AG10803 (cell line): ENCODE measurements around the gene KLHL26.

Experiments
- DNase-seq: peaks from one replicate; pipeline ENCODE4 v3.0.0; 2010; ENCODE audit warnings: low read depth
- H3K4me3 ChIP-seq: 2 replicates; pipeline ENCODE4 v1.5.1; 2011; ENCODE audit warnings: mild to moderate bottlenecking, low read length, control low read depth
- TF ChIP-seq, protein P1 (sequence below): conservative IDR thresholded peaks from 2 replicates; pipeline ENCODE4 v1.5.1; 2011; ENCODE audit warnings: mild to moderate bottlenecking, low read length, control low read depth, inconsistent platforms

KLHL26 gene

DNA sequence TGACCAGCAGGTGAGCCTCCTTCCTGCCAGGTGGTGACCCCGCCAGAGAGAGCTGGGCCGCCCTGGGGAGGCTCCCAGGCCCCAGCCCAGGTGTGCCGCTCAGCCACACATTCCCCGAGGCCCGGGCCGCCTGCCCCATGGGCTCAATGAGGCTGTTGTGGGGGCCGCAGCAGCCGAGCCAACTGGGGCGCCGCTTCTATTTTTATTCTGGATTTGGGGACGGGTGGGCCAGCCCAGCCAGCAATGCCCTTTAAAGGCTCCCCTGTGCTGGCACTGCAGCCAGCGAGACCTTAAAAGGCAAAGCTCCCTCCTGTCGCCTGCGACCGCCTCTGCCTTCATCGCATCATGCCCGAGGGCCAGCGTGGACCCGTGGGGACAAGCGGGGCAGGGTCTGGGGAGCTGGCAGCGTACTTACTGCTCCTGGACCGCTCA lies 29.0 kb downstream of the KLHL26 start:
- no peak overlapping the region for H3K4me3 ChIP-seq
- DNase-seq: no peak
- TF ChIP-seq, protein P1, sequence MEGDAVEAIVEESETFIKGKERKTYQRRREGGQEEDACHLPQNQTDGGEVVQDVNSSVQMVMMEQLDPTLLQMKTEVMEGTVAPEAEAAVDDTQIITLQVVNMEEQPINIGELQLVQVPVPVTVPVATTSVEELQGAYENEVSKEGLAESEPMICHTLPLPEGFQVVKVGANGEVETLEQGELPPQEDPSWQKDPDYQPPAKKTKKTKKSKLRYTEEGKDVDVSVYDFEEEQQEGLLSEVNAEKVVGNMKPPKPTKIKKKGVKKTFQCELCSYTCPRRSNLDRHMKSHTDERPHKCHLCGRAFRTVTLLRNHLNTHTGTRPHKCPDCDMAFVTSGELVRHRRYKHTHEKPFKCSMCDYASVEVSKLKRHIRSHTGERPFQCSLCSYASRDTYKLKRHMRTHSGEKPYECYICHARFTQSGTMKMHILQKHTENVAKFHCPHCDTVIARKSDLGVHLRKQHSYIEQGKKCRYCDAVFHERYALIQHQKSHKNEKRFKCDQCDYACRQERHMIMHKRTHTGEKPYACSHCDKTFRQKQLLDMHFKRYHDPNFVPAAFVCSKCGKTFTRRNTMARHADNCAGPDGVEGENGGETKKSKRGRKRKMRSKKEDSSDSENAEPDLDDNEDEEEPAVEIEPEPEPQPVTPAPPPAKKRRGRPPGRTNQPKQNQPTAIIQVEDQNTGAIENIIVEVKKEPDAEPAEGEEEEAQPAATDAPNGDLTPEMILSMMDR: no peak

GRCh38 chr19:18666317-18666716 lies 29.5 kb downstream of the KLHL26 start:
- TF ChIP-seq, protein P1: no peak
- no peak overlapping the region for H3K4me3 ChIP-seq
- DNase-seq: no peak

- H3K4me3 ChIP-seq: no peak overlapping the region
- DNase-seq: no peak
- TF ChIP-seq, protein P1: no peak
Observed at GRCh38 chr19:18666784-18667183, 30.0 kb downstream of the KLHL26 start.

- H3K4me3 ChIP-seq: no peak overlapping the region
- TF ChIP-seq, protein P1: no peak
- DNase-seq: no peak
Observed at GRCh38 chr19:18667531-18668251, 30.9 kb downstream of the KLHL26 start.

- no peak overlapping the region for H3K4me3 ChIP-seq
- TF ChIP-seq, protein P1: no peak
- no peak for DNase-seq
Observed at GRCh38 chr19:18668252-18668631, 31.4 kb downstream of the KLHL26 start.

- TF ChIP-seq, protein P1: no peak
- no peak for DNase-seq
- no peak overlapping the region for H3K4me3 ChIP-seq
Observed at GRCh38 chr19:18668744-18669523, 32.1 kb downstream of the KLHL26 start.

DNA sequence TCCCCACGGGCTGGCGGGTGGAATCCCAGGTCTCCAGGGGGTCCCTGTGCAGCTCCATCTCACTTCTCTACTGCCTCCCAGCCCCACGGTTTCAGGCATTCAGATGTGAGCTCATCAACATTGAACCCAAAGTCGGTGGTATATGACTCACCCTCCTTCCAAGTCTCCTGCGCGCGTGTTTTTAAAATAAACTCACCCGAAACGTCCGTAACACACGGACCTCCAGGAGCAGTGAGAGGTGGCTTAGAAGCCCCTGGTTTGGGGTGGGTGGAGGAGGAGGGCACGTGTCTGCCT lies 32.6 kb downstream of the KLHL26 start:
- no peak overlapping the region for H3K4me3 ChIP-seq
- no peak for DNase-seq
- TF ChIP-seq, protein P1: no peak
